Subcutaneous abdominal adipose tissue (tissue), 5 donors: ENCODE results near the gene ITGB1BP1.

Experiments used
- H3K27ac ChIP-seq: one replicate; pipeline ENCODE4 v1.7.0; 2013; ENCODE audit warnings: low read depth, mild to moderate bottlenecking, inconsistent platforms, low read length, moderate library complexity
- H3K27me3 ChIP-seq, 5 donors: one replicate each; pipeline ENCODE4 v1.7.0; 2013; ENCODE audit warnings: low read length in 5 of 5, inconsistent platforms in 1 of 5; ENCODE audit not compliant: control insufficient read depth in 5 of 5, insufficient read depth in 4 of 5
- H3K36me3 ChIP-seq, 5 donors: one replicate each; pipeline ENCODE4 v1.7.0; 2013; ENCODE audit warnings: low read length in 5 of 5; ENCODE audit not compliant: control insufficient read depth in 5 of 5, insufficient read depth in 5 of 5
- H3K4me1 ChIP-seq, 5 donors: one replicate each; pipeline ENCODE4 v1.7.0; 2013; ENCODE audit warnings: low read length in 5 of 5, mild to moderate bottlenecking in 3 of 5, moderate library complexity in 1 of 5; ENCODE audit not compliant: control insufficient read depth in 5 of 5, insufficient read depth in 5 of 5
- H3K4me3 ChIP-seq, 5 donors: one replicate each; pipeline ENCODE4 v1.7.0; 2013; ENCODE audit warnings: low read length in 5 of 5, low read depth in 1 of 5
- H3K9ac ChIP-seq, 5 donors: one replicate each; pipeline ENCODE4 v1.7.0; 2013; ENCODE audit warnings: low read length in 5 of 5, mild to moderate bottlenecking in 4 of 5, moderate library complexity in 3 of 5
- H3K9me3 ChIP-seq, 5 donors: one replicate each; pipeline ENCODE4 v1.7.0; 2013; ENCODE audit warnings: low read length in 5 of 5; ENCODE audit not compliant: control insufficient read depth in 5 of 5
- donor health status: healthy.
- donor health status: healthy.
- donor health status: healthy.
- donor health status: healthy.
- donor health status: healthy.

Gene ITGB1BP1

GRCh38 chr2:9380702-9381628 lies 42.4 kb downstream of the ITGB1BP1 start:
- H3K4me3 ChIP-seq: no peak overlapping the region
- no peaks in the 10 kb centered on the region for H3K9me3 ChIP-seq
- H3K27me3 ChIP-seq: peaks cover 0 to 4% (median 0%) of the 10 kb centered on the region in 5 donors
- peaks cover 29 to 55% (median 46%) of the 10 kb centered on the region in 5 donors for H3K4me1 ChIP-seq
- peak overlapping the region; percentile 97 for H3K27ac ChIP-seq
- peaks cover 3 to 62% (median 54%) of the 10 kb centered on the region in 5 donors for H3K36me3 ChIP-seq
- peak overlapping the region in 4 of 5 donors; percentile 10 to 60 (median 48) for H3K9ac ChIP-seq

- Histone ChIP-seq H3K4me3 (peak overlapping the region in 1 of 5 donors; percentile 3), H3K36me3 (peaks cover 6 to 62% (median 55%) of the 10 kb centered on the region in 5 donors), H3K27me3 (peaks cover 0 to 4% (median 0%) of the 10 kb centered on the region in 5 donors), H3K9me3 (no peaks in the 10 kb centered on the region), H3K27ac (peak overlapping the region; percentile 97), H3K9ac (peak overlapping the region in 2 of 5 donors; percentile 60 to 64), H3K4me1 (peaks cover 29 to 50% (median 44%) of the 10 kb centered on the region in 5 donors)
Measured at GRCh38 chr2:9379391-9379755, 44.0 kb downstream of the ITGB1BP1 start.

DNA sequence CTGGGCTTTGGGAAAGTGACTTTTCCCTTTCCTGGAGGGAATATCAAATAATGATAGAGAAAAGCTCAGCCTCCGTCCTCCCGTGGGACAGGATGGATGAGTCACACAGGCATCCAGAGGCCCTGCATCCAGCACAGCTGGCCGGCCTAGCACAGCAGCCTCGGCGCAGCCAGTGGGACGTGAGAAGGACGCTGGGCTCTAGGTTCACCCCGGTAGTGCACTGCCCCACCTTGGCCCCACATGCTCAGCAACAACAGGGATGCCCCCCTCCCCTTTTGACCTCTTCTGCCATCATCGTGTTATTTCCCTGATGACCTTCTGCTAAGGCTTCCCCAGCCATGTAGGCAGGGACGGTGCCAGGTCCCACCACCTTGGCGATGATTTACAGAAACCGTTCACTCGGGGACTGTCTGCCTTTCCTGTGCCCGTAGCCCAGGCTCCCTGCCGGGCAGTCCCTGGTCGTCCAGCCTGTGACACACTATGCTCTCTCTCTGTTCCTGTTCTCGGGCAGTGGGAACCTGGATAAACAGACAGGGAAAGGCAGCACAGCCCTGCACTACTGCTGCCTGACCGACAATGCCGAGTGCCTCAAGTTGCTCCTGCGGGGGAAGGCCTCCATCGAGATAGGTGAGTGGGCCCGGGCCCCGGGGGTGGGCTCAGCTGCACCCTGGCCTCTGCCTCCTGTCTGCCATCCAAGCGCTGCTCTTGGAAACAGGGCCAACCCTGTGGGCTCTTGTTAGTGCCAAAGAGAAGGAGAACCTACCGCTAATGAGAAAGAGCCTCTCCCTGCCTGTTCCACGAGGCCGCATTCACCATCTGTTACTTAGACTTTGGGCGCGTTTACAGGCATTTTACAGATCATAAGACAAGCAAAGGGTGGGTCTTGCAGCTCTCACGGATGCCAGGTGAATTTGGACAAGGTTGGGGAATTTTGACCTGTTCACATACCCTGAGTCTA lies 44.6 kb downstream of the ITGB1BP1 start:
- H3K27me3 ChIP-seq: peaks cover 0 to 4% (median 0%) of the 10 kb centered on the region in 5 donors
- peak overlapping the region in 1 of 5 donors; percentile 3 for H3K4me3 ChIP-seq
- H3K36me3 ChIP-seq: peaks cover 6 to 65% (median 59%) of the 10 kb centered on the region in 5 donors
- H3K27ac ChIP-seq: peak overlapping the region; percentile 97
- peak overlapping the region; percentile 7 to 95 (median 60) for H3K9ac ChIP-seq
- no peaks in the 10 kb centered on the region for H3K9me3 ChIP-seq
- peaks cover 29 to 54% (median 51%) of the 10 kb centered on the region in 5 donors for H3K4me1 ChIP-seq

DNA sequence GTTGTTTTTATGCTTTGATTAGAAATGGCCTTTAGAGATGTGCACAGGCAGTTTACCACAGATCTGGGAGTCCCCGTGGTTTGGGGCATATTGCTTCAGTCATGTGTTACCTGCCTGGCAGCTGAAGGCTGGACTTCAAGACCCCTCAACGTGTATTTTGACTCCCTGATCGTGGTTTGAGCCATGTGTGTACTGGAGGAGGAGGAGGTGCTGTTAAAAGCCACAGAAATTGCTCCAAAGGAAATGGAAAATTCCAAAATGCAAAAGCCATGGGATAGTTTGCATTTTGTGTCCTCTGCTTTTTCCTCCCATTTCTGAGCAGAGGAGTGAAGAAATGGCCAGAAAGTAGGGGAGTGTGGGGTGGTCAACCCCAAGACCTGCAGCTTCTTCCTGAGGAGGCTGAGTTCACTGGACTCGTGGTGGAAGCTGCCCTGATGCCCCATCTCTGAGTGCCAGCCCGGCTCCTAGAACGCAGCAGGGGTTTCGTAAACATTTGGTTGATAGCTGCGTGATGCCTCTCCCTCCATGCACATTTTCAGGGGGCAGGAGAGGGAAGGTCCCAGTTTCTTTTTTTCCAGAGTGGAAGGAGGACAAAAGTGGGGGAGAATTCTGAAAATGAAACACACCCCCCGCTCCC lies 45.7 kb downstream of the ITGB1BP1 start:
- peak overlapping the region; percentile 97 for H3K27ac ChIP-seq
- no peak overlapping the region for H3K4me3 ChIP-seq
- peaks cover 29 to 57% (median 54%) of the 10 kb centered on the region in 5 donors for H3K4me1 ChIP-seq
- no peaks in the 10 kb centered on the region for H3K9me3 ChIP-seq
- peak overlapping the region; percentile 22 to 95 (median 60) for H3K9ac ChIP-seq
- H3K27me3 ChIP-seq: peaks cover 0 to 4% (median 0%) of the 10 kb centered on the region in 5 donors
- H3K36me3 ChIP-seq: peaks cover 3 to 67% (median 59%) of the 10 kb centered on the region in 5 donors

- H3K27ac ChIP-seq: peak overlapping the region; percentile 97
- no peaks in the 10 kb centered on the region for H3K9me3 ChIP-seq
- H3K36me3 ChIP-seq: peaks cover 3 to 67% (median 54%) of the 10 kb centered on the region in 5 donors
- H3K4me1 ChIP-seq: peaks cover 25 to 54% (median 49%) of the 10 kb centered on the region in 5 donors
- H3K27me3 ChIP-seq: peaks cover 0 to 4% (median 0%) of the 10 kb centered on the region in 5 donors
- H3K9ac ChIP-seq: no peak overlapping the region
- H3K4me3 ChIP-seq: no peak overlapping the region
Measured at GRCh38 chr2:9375857-9376428, 47.4 kb downstream of the ITGB1BP1 start.

GRCh38 chr2:9374071-9374730 lies 49.1 kb downstream of the ITGB1BP1 start:
- peak overlapping the region; percentile 54 for H3K27ac ChIP-seq
- no peaks in the 10 kb centered on the region for H3K9me3 ChIP-seq
- peaks cover 17 to 40% (median 37%) of the 10 kb centered on the region in 5 donors for H3K4me1 ChIP-seq
- H3K4me3 ChIP-seq: no peak overlapping the region
- peaks cover 0 to 4% (median 0%) of the 10 kb centered on the region in 5 donors for H3K27me3 ChIP-seq
- no peak overlapping the region for H3K9ac ChIP-seq
- peaks cover 3 to 74% (median 60%) of the 10 kb centered on the region in 5 donors for H3K36me3 ChIP-seq

DNA sequence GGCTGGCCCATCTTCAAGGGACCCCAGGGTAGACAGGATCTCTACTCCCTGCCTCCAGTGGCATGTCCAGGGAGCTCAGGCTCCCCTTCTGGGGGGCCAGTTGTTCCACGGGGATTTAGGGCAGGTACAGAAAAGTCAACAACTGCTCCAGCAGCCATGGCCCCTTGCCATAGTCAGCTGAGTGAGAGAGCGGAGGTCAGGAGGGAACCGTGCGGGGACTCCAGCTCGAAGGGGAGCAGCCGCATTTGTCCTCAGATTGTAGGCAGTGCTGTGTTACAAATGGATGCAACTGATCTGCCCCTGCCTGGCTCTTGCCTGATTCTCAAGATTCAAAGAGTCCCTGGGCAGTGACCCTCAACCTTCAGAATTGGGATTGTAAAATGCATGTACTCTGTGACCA lies 49.9 kb downstream of the ITGB1BP1 start:
- peaks cover 10 to 32% (median 30%) of the 10 kb centered on the region in 5 donors for H3K4me1 ChIP-seq
- peaks cover 0 to 4% (median 0%) of the 10 kb centered on the region in 5 donors for H3K27me3 ChIP-seq
- H3K9me3 ChIP-seq: no peaks in the 10 kb centered on the region
- H3K36me3 ChIP-seq: peaks cover 3 to 78% (median 59%) of the 10 kb centered on the region in 5 donors
- peak overlapping the region; percentile 54 for H3K27ac ChIP-seq
- no peak overlapping the region for H3K4me3 ChIP-seq
- H3K9ac ChIP-seq: no peak overlapping the region

DNA sequence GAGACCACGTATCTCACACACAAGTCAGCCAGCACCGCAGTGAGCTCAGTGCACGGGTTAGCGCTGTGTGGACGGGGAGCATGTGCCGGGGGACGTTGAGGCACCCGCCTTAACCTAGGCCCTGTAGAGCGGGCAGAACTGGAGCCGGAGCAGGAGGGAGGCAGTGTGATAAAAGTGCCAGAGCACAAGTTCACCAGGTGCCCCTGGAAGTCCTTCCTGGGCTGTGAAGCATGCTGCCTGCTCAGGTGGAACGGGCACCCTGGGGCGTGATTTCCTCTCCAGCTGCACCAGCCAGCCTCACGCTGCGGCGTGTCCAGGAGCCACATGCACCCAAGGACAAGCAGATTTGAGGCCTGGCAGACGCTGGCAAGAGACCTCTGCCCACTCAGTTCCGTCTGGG lies 50.3 kb downstream of the ITGB1BP1 start:
- Histone ChIP-seq H3K9me3 (no peaks in the 10 kb centered on the region), H3K9ac (no peak overlapping the region), H3K4me3 (no peak overlapping the region), H3K27ac (no peak overlapping the region), H3K27me3 (no peaks in the 10 kb centered on the region), H3K4me1 (peaks cover 5 to 28% (median 26%) of the 10 kb centered on the region in 5 donors), H3K36me3 (peaks cover 5 to 78% (median 61%) of the 10 kb centered on the region in 5 donors)
